ENCODE data around the gene C17orf113.

C17orf113 gene

GRCh38 chr17:42045719-42046118, 4.7 kb downstream of the C17orf113 start:
- Mint-ChIP-seq H3K9me3 (no peaks in the 10 kb centered on the region), H3K4me3 (no peak overlapping the region), H3K4me1 (peaks cover 6% of the 10 kb centered on the region), H3K27me3 (peaks cover 51% of the 10 kb centered on the region), H3K27ac (no peak overlapping the region), H3K36me3 (no peaks in the 10 kb centered on the region)
- no peak for DNase-seq
- CTCF ChIA-PET, result interaction anchor here (1.3 kb wide), 1 partner anchor 19 kb away, joined by 4 read pairs; no protein-coding TSS in a partner anchor

DNA sequence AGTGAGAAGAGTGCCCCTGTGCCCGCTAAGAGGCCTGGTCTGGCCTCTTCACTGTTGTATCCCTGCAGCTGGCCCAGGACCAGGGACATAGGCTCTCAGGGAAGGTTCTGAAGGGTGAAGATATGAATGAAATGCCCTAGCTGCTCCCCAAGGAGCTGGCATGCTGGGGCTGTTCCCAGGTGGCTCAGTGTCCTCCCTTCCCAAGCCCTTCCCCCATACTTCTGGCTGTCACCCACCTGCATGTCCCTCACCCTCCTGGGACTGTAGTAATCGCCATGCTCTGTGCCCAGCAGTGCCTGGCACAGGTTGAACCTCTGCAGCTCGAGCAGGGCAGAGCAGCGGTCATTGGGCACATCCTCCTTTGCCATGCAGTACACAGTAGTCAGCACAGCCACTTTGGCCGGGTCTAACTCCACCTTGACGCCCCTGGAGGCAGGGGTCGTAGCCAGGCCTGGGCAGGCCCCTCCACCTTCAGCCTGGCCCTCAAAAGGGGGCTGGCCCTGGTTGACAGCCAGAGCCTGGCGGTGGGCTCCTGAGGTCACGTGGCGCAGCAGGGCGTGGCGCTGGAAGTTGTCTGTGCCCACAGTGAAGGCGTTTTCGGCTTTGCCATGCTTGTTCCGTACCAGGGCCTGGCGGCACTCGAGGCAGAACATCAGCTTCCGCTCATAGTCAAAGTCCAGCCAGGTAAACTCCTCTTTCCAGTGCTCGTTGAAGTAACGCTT, 7.6 kb downstream of the C17orf113 start:
- H3K36me3 Mint-ChIP-seq, result no peaks in the 10 kb centered on the region
- no peaks in the 10 kb centered on the region for H3K9me3 Mint-ChIP-seq
- DNase-seq, result no peak
- peaks cover 53% of the 10 kb centered on the region for H3K27me3 Mint-ChIP-seq
- H3K27ac Mint-ChIP-seq, result no peak overlapping the region
- no peaks in the 10 kb centered on the region for H3K4me1 Mint-ChIP-seq
- CTCF ChIA-PET, result no interaction called here
- no peak overlapping the region for H3K4me3 Mint-ChIP-seq

DNA sequence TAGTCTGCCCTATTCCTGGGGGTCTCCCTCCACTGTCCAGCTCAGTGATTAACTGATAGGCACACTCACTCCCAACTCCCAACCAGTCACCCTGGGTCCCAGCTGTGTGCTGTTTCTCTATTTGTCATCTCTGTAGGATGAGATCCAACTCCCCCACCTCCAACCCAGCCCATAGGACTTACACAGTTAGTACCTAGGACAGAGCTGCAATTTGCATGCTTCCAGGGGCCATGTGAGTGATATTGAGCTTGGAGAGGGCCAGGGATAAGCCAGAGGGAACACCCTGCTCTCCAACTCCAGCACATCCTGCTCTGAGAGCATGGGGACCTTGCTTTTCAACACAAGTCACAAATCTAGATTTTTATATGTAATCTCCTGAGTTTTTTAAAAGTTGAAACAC, 8.8 kb downstream of the C17orf113 start:
- H3K36me3 Mint-ChIP-seq, result no peaks in the 10 kb centered on the region
- H3K27ac Mint-ChIP-seq, result no peak overlapping the region
- H3K9me3 Mint-ChIP-seq, result no peaks in the 10 kb centered on the region
- no peak for DNase-seq
- H3K27me3 Mint-ChIP-seq, result peaks cover 54% of the 10 kb centered on the region
- no peak overlapping the region for H3K4me3 Mint-ChIP-seq
- CTCF ChIA-PET, result interaction anchor here (1.3 to 1.9 kb wide), 3 partner anchors 13 to 24 kb away, joined by 4 to 9 read pairs (median 4); no protein-coding TSS in a partner anchor
- no peaks in the 10 kb centered on the region for H3K4me1 Mint-ChIP-seq

DNA sequence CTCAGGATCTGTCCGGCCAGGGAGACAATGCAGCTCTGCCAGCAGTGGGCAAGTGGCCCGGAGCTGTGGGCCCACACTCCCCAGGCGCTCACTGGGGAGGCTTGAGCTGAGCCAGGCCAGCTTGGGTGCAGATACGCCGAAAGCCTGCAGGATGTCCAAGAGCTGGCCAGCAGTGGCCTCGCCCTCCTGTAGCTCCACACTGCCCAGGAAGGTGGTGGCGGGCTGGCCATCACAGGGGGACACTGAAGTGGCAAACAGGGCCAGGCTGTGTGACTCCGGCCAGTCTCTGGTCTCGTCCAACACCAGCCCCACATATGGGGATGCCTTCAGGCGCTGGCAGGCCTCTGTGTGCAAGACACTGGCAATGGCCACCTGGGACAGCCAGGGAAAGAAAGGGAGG, 9.6 kb downstream of the C17orf113 start:
- DNase-seq, result no peak
- no peaks in the 10 kb centered on the region for H3K4me1 Mint-ChIP-seq
- CTCF ChIA-PET, result interaction anchor here (0.9 to 1.9 kb wide), 5 partner anchors 12 to 78 kb away, joined by 4 to 9 read pairs (median 4); no protein-coding TSS in a partner anchor

DNA sequence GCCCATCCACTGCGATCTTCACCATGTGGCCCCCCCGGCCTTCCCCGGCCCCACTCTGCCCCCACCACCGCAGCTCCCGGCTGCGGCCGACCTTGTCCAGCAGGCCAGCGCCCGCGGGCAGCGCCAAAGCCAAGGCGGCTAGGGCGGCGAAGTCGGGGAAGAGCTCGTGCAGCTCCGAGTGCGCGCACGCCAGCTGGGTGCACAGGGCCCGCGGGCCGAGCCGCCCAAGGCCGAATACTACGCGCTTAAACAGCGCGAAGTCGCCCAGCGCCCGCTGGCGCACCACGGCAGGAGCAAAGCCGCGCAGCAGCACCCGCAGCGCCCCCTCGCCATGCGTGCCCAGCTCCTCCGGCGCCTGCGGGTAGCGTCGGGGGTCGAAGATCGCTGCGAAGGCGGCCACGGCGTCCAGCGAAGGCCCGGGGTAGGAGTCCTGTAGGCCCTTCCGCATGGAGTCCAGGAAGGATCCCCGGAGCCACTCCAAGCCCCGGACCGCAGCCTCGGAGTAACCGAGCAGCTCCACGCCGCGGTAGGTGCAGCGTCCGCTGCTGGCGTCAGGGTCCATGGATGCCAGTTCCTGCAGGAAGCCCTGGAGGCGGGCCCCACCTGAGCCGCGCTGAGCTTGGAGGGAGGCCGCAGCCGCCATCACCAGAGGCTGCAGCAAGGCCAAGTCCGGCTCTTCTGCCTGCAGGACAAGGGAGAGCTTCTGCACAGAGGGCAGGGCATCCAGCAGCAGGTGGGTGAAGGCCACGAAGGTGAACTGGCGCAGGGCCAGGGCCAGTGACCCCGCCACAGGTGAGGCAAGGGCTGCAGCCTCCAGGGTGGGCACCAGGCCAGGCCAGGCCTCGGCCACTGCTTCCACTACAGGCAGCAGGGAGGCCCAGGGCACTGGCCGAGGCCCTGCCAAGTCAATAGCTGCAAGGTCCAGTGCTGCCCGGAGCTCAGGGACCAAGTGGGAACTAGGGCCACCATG, 10.3 kb downstream of the C17orf113 start:
- Mint-ChIP-seq H3K9me3 (no peaks in the 10 kb centered on the region), H3K27me3 (peaks cover 57% of the 10 kb centered on the region), H3K27ac (no peak overlapping the region), H3K4me1 (no peaks in the 10 kb centered on the region), H3K4me3 (no peak overlapping the region), H3K36me3 (no peaks in the 10 kb centered on the region)
- CTCF ChIA-PET, result interaction anchor here (0.5 to 1.9 kb wide), 7 partner anchors 9 to 78 kb away, joined by 3 to 9 read pairs (median 4); no protein-coding TSS in a partner anchor
- DNase-seq, result no peak

More for the DNA sequence above, 9.6 kb downstream of the C17orf113 start:
- Mint-ChIP-seq H3K27ac (no peak overlapping the region), H3K36me3 (no peaks in the 10 kb centered on the region), H3K4me3 (no peak overlapping the region), H3K9me3 (no peaks in the 10 kb centered on the region), H3K27me3 (peaks cover 57% of the 10 kb centered on the region)

DNA sequence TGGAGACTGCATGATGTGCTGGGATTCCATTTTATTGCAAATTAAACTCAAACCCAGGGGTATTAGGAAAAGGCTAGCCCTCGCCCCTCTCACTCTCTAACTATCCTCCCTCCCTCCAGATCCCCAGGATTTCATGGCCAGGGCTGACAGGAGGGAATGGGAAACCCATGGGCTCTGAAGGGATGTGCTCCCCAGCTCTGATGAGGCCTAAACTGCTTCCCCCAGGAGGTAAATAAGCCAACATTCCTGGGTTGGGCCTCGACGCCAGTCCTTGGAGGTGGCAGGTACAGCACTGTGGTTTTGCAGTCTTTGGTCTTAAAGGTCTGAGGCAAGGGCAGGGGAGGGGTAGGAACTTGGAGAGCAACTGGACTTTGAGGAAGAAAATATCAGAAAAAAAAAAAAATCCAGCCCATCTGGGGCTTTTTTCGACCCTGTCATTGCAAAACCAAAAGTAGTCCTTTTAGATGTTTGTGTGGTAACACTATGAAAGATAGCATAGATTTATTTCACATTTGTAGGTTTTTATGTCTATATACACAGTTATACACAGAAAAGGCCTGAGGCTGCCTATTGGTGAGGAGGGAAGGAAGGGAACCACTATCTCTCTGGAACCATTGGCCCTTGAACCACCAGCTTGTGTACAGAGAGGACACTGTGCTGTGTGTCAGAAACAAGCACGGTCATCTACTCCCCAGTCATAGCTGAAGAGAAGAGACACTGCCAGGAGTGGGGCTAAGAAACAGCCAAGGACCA, 12.0 kb downstream of the C17orf113 start:
- Mint-ChIP-seq H3K36me3 (no peaks in the 10 kb centered on the region), H3K27me3 (peaks cover 68% of the 10 kb centered on the region), H3K9me3 (no peaks in the 10 kb centered on the region), H3K4me3 (no peak overlapping the region), H3K27ac (no peak overlapping the region), H3K4me1 (peaks cover 10% of the 10 kb centered on the region)
- DNase-seq, result no peak
- CTCF ChIA-PET, result interaction anchor here (0.6 to 1.8 kb wide), 4 partner anchors 8 to 301 kb away, joined by 3 to 6 read pairs (median 4); no protein-coding TSS in a partner anchor

DNA sequence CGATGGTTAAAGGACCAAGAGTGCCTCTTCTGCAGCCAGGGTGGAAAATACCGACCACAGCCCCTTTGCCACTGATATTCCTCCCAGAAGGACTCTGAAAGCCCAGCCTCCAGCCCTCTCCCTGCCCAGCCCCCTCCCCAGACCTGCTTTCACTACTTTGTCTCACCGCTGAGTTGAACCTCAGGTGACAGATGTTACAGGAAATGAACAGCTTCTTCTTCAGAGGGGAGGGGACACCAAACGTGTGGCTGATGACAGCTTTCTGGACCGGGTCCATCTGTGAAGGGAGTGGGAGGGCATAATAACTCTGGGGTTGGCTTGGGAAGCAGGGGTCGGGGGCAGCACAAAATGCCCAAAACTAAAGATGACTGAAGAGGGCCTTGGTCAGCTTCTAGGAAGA, 16.3 kb downstream of the C17orf113 start:
- Mint-ChIP-seq H3K9me3 (no peaks in the 10 kb centered on the region), H3K27ac (no peak overlapping the region), H3K36me3 (no peaks in the 10 kb centered on the region), H3K4me1 (peaks cover 10% of the 10 kb centered on the region), H3K27me3 (peaks cover 38% of the 10 kb centered on the region), H3K4me3 (no peak overlapping the region)
- CTCF ChIA-PET, result interaction anchor here (0.8 to 1.4 kb wide), 5 partner anchors 11 to 84 kb away, joined by 3 to 4 read pairs (median 3); no protein-coding TSS in a partner anchor
- peak; percentile 28 for DNase-seq

- H3K4me3 Mint-ChIP-seq, result no peak overlapping the region
- CTCF ChIA-PET, result interaction anchor here (1.4 to 1.9 kb wide), 2 partner anchors 8 to 14 kb away, joined by 3 to 6 read pairs; no protein-coding TSS in a partner anchor
- H3K36me3 Mint-ChIP-seq, result no peaks in the 10 kb centered on the region
- DNase-seq, result no peak
- H3K27ac Mint-ChIP-seq, result no peak overlapping the region
- peaks cover 25% of the 10 kb centered on the region for H3K27me3 Mint-ChIP-seq
- H3K4me1 Mint-ChIP-seq, result peaks cover 10% of the 10 kb centered on the region
- H3K9me3 Mint-ChIP-seq, result no peaks in the 10 kb centered on the region
Measured at GRCh38 chr17:42031584-42031983, 18.8 kb downstream of the C17orf113 start.

- no peak overlapping the region for H3K27ac Mint-ChIP-seq
- CTCF ChIA-PET, result interaction anchor here (1.2 to 14.4 kb wide), 2 partner anchors 12 to 87 kb away, joined by 4 to 222 read pairs; partner anchors contain the start of genes DHX58 and KAT2A
Measured at GRCh38 chr17:42028791-42029127, 21.6 kb downstream of the C17orf113 start.

DNA sequence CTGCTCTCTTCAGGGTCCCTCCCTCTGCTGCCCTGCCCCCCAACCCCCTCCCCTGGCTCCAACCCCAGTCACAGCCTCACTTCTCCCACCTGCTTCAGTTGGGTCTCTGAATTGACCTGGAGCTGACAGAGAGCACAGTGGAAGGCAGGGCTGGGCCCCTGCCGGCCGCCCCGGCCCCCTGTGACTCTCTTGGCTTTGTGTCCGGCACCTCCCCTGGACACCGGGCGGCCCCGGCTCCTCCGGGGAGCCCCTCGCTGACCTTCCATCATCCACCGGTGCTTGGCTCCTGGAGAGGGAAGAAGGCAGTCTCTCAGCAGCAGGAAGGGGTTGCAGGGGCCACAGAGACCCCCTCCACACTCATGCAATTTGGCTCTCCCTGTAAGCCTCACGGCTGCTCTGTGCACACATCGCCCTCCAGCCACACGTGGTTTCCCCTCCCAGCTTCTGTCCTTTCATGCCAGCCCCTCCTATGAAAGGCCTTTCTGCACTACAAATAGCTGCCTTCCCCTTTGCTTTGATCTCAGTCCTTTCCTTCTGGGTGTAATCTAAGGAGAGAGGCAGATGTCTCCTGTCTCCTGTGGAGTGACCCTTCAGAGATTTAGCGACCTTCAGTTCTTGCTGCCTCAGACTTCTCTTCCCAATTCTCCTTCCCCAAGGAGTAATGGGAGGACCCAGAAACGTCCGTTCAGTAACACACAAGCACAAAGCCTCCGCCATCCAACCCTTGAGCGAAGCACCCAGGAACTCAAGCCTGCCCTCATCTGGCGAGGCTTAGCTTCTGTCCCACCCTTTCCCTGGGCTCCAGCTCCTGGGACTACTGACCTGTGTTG, 22.2 kb downstream of the C17orf113 start:
- Mint-ChIP-seq H3K4me1 (peaks cover 6% of the 10 kb centered on the region), H3K27ac (no peak overlapping the region), H3K9me3 (no peaks in the 10 kb centered on the region), H3K4me3 (no peak overlapping the region), H3K27me3 (peaks cover 11% of the 10 kb centered on the region), H3K36me3 (peaks cover 3% of the 10 kb centered on the region)
- DNase-seq, result no peak
- CTCF ChIA-PET, result interaction anchor here (0.6 to 14.4 kb wide), 4 partner anchors 13 to 87 kb away, joined by 3 to 222 read pairs (median 4); partner anchors contain the start of genes DHX58 and KAT2A

More at GRCh38 chr17:42028791-42029127, 21.6 kb downstream of the C17orf113 start:
- Mint-ChIP-seq H3K27me3 (peaks cover 13% of the 10 kb centered on the region), H3K9me3 (no peaks in the 10 kb centered on the region), H3K4me1 (peaks cover 9% of the 10 kb centered on the region), H3K36me3 (peaks cover 3% of the 10 kb centered on the region), H3K4me3 (no peak overlapping the region)
- no peak for DNase-seq

DNA sequence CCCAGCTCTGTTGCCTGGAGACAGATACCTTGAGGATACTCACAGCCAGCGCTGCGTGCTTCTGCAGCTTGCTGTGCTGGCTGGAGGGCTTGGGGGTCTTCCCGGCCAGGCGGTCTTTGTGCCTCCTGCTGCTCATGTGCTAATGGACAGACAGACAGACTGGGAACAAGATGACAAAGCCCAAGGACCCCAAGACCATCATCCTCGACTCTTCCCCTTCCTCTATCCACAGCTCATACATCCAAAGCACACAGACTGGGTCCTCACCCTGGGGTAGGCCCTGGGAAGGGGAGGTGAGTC, 22.9 kb downstream of the C17orf113 start:
- no peaks in the 10 kb centered on the region for H3K9me3 Mint-ChIP-seq
- CTCF ChIA-PET, result interaction anchor here (0.6 to 14.4 kb wide), 4 partner anchors 15 to 88 kb away, joined by 3 to 222 read pairs (median 4); partner anchors contain the start of genes DHX58 and KAT2A
- H3K27ac Mint-ChIP-seq, result no peak overlapping the region
- H3K36me3 Mint-ChIP-seq, result peaks cover 3% of the 10 kb centered on the region
- peaks cover 6% of the 10 kb centered on the region for H3K4me1 Mint-ChIP-seq
- H3K4me3 Mint-ChIP-seq, result no peak overlapping the region
- DNase-seq, result no peak
- peaks cover 11% of the 10 kb centered on the region for H3K27me3 Mint-ChIP-seq

GRCh38 chr17:42026857-42027589, 23.4 kb downstream of the C17orf113 start:
- H3K27ac Mint-ChIP-seq, result no peak overlapping the region

More at GRCh38 chr17:42026857-42027589, 23.4 kb downstream of the C17orf113 start:
- Mint-ChIP-seq H3K36me3 (peaks cover 7% of the 10 kb centered on the region), H3K4me1 (peaks cover 11% of the 10 kb centered on the region), H3K4me3 (no peak overlapping the region), H3K9me3 (no peaks in the 10 kb centered on the region), H3K27me3 (peaks cover 11% of the 10 kb centered on the region)
- DNase-seq, result no peak
- CTCF ChIA-PET, result interaction anchor here (0.6 to 14.4 kb wide), 10 partner anchors 14 to 88 kb away, joined by 3 to 222 read pairs (median 4); partner anchors contain the start of genes DHX58 and KAT2A
